Spleen (tissue), 11 donors: Measurements from ENCODE around the gene CSNK1D. TPM values are rescaled to one million over a fixed set of nuclear protein-coding genes. Genes with fewer than 3 reads are reported as not detected.

Experiments
- DNase-seq: peaks from one replicate; pipeline ENCODE4 v3.0.0-alpha.2; 2020
- H3K27ac ChIP-seq, 8 donors: fragments of 200-600 bp; sonication (generic) in 7 of 8; 1 replicate in 4 of 8; 2 replicates in 4 of 8; pipeline versions ENCODE4 v1.5.0 to v1.8.0; 2016 to 2021; ENCODE audit warnings: inconsistent platforms in 4 of 8, mild to moderate bottlenecking in 4 of 8, moderate library complexity in 1 of 8
- H3K27me3 ChIP-seq, 7 donors: fragments of 200-600 bp; sonication (generic) in 6 of 7; replicated peaks in 1 of 7; 1 replicate in 4 of 7; 2 replicates in 3 of 7; pipeline versions ENCODE4 v1.5.0 to v1.8.0; 2016 to 2021; ENCODE audit warnings: inconsistent platforms in 3 of 7, mild to moderate bottlenecking in 1 of 7
- H3K36me3 ChIP-seq, 6 donors: fragments of 200-600 bp; sonication (generic) in 5 of 6; 1 replicate in 4 of 6; 2 replicates in 2 of 6; pipeline versions ENCODE4 v1.5.0 to v1.8.0; 2016 to 2021; ENCODE audit warnings: inconsistent platforms in 2 of 6
- H3K4me1 ChIP-seq, 6 donors: fragments of 200-600 bp; sonication (generic) in 5 of 6; 1 replicate in 3 of 6; 2 replicates in 3 of 6; pipeline versions ENCODE4 v1.5.0 to v1.8.0; 2016 to 2021; ENCODE audit warnings: inconsistent platforms in 3 of 6
- H3K4me3 ChIP-seq, 8 donors: fragments of 200-600 bp; sonication (generic) in 7 of 8; 1 replicate in 4 of 8; 2 replicates in 4 of 8; pipeline versions ENCODE4 v1.5.0 to v1.8.0; 2016 to 2021; ENCODE audit warnings: inconsistent platforms in 4 of 8, mild to moderate bottlenecking in 4 of 8, moderate library complexity in 2 of 8
- H3K9me3 ChIP-seq, 8 donors: fragments of 200-600 bp; sonication (generic) in 7 of 8; 1 replicate in 4 of 8; 2 replicates in 4 of 8; pipeline versions ENCODE4 v1.5.0 to v1.8.0; 2016 to 2021; ENCODE audit warnings: inconsistent platforms in 4 of 8
- CTCF ChIP-seq, 11 experiments: fragments of 200-600 bp in 7 of 11; fragments of 450-650 bp in 4 of 11; sonication (generic) in 4 of 11; IDR thresholded peaks in 8 of 11; conservative IDR thresholded peaks in 3 of 11; 1 replicate in 7 of 11; 2 replicates in 4 of 11; pipeline versions ENCODE4 v1.4.0 to v1.8.0; 2016 to 2021; ENCODE audit warnings: antibody characterized with exemption in 11 of 11, inconsistent platforms in 4 of 11, mild to moderate bottlenecking in 1 of 11
- POLR2A ChIP-seq, 3 donors: fragments of 450-650 bp; IDR thresholded peaks; one replicate each; pipeline ENCODE4 v1.5.1; 2017; ENCODE audit warnings: antibody characterized with exemption in 3 of 3, mild to moderate bottlenecking in 1 of 3
- POLR2AphosphoS5 ChIP-seq, 3 donors: sonication (generic); formaldehyde crosslinking; IDR thresholded peaks; one replicate each; pipeline ENCODE4 v1.5.1; 2017; ENCODE audit warnings: antibody characterized with exemption in 3 of 3
- WGBS, 5 donors: extraction: QIAGEN DNeasy Blood & Tissue Kit in 3 of 5; methylation state at CpG; one replicate each; pipeline versions ENCODE4 v1.1.5 to v1.1.7; 2013 to 2018; 5-methylcytosine and 5-hydroxymethylcytosine counted together
- intact Hi-C: fragments of 100-400 bp; cut with DNase I; formaldehyde crosslinking; loops from one replicate; pipeline ENCODE4 v1.15.0; 2023; ENCODE audit warnings: low total_unique reads
- polyA plus RNA-seq, 3 donors: library from polyadenylated mRNA; stranded (reverse); fragments of 200-250 nt; gene quantifications; one replicate each; pipeline ENCODE4 v1.2.1, GENCODE V29; 2013
- total RNA-seq, 7 donors: library from RNA; depleted of rRNA in 3 of 7; stranded (reverse); fragments of >200 nt in 3 of 7; fragmentation: NEBNext Ultra II Directional in 4 of 7; extraction: Animal tissue kit (Norgen Biotek cat#: 25700) in 4 of 7; gene quantifications; one replicate each; pipeline versions ENCODE4 v1.1.0 to v1.2.1, GENCODE V29; 2016 to 2021
- donor health status: healthy with polysubstance abuse.
- donor health status: DM: no; HTN: no; CAD: no; lungs with moderate emphysema.
- donor health status: DM: no; HTN: no; CAD: no.
- donor health status: Bipolar disorder and iron deficiency.
- donor health status: healthy.
- donor health status: DM: no; HTN: no; CAD: no.
- donor health status: DM: yes; HTN: yes; CAD: no.

Gene CSNK1D
- total and polyA plus RNA-seq, 10 donors = 46.5 to 216 (median 119) TPM

DNA sequence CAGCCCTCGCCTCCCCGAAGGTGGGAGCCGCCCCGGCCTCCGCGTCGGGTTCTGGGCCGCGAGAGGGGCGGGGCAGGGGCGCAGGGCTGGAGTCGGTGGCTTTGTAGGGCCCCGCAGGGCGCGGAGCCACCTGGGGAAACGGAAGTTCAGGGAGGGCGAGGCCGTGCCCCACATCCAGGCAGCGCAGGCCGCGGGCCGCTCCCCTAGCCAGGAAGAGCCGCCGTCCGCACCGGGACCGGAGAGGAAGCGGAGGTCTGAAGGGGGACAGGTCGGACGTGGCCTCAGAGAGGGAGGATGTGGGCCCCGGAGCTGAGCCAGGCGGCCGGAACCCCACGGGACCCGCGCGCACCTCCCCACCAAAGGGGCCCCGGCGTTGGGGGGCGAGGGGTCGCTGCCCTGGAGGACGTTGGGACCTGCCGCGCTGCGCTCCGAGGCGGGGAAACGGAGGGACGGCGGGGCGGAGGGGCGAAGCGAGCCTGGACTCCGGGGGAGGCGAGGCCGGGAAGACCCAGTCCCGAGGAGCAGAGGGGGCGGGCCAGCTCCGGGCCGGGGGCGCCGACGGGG lies 45.1 kb downstream of the CSNK1D start:
- H3K27ac ChIP-seq = peak overlapping the region; percentile 77 to 100 (median 98)
- H3K36me3 ChIP-seq = peaks cover 0 to 2% (median 0%) of the 10 kb centered on the region in 6 donors
- 4 to 11% (median 8%) methylated on average over 24 to 63 of the region's 63 CpGs for WGBS, 5 donors
- TF ChIP-seq POLR2A (IDR thresholded peaks at IDR 0.05) = peak in 2 of 3 donors; percentile 24 to 52
- TF ChIP-seq CTCF (IDR thresholded peaks at IDR 0.05 in 8 of 11, conservative IDR thresholded peaks at IDR 0.05 in 3 of 11) = peak in 3 of 11 experiments; percentile 6 to 14 (median 12)
- peak; percentile 86 to 96 (median 93) for TF ChIP-seq POLR2AphosphoS5 (IDR thresholded peaks at IDR 0.05)
- H3K4me1 ChIP-seq = peaks cover 32 to 89% (median 58%) of the 10 kb centered on the region in 6 donors
- peak overlapping the region; percentile 35 to 85 (median 56) for H3K4me3 ChIP-seq
- H3K9me3 ChIP-seq = no peaks in the 10 kb centered on the region
- peak; percentile 97 for DNase-seq
- no peaks in the 10 kb centered on the region for H3K27me3 ChIP-seq
- intact Hi-C loops = no loop called here

DNA sequence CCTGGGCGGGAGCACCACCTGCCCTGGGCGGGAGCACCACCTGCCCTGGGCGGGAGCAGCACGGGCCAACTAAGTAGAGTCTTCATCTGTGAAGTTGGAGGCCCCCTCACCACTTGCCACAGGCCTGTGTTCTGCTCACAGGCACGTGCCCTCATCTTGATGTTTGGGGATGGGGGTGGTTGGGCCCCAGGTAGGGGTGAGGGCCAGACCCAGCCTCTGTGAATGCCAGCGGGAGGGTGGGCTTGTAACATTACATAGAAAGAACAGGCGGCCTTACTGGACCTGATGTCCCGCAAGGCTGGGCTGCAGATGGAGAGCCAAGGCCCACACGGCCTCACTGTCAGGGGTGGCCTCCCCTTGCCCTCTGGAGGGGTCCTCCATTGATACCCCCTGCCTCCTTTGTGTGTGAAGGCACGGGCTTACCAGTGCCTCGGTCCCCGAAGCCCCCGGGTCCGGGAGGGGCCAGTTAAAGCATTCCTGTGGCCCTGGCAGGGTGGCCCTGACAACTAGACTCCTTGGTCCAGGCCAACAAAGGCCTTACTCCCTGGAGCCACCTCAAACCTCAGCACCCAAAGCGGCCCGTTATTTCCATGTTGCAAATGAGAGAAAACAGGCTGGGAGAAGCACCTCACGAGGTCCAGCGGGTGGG lies 45.7 kb downstream of the CSNK1D start:
- intact Hi-C loops = no loop called here
- Histone ChIP-seq H3K27ac (peak overlapping the region; percentile 77 to 100 (median 98)), H3K9me3 (no peaks in the 10 kb centered on the region), H3K27me3 (no peaks in the 10 kb centered on the region), H3K36me3 (no peaks in the 10 kb centered on the region), H3K4me1 (peaks cover 32 to 89% (median 52%) of the 10 kb centered on the region in 6 donors), H3K4me3 (peak overlapping the region; percentile 35 to 85 (median 56))
- DNase-seq = peak; percentile 86
- 50 to 72% (median 67%) methylated on average over 9 to 18 of the region's 18 CpGs for WGBS, 5 donors
- TF ChIP-seq POLR2AphosphoS5 (IDR thresholded peaks at IDR 0.05) = no peak

- intact Hi-C loops = no loop called here
- H3K4me1 ChIP-seq = peaks cover 27 to 89% (median 45%) of the 10 kb centered on the region in 6 donors
- 86 to 93% (median 88%) methylated on average over 9 to 16 of the region's 16 CpGs for WGBS, 5 donors
- TF ChIP-seq POLR2AphosphoS5 (IDR thresholded peaks at IDR 0.05) (no peak), CTCF (IDR thresholded peaks at IDR 0.05 in 8 of 11, conservative IDR thresholded peaks at IDR 0.05 in 3 of 11) (no peak), POLR2A (IDR thresholded peaks at IDR 0.05) (no peak)
- peak overlapping the region in 7 of 8 donors; percentile 89 to 100 (median 99) for H3K27ac ChIP-seq
- no peaks in the 10 kb centered on the region for H3K9me3 ChIP-seq
- no peaks in the 10 kb centered on the region for H3K36me3 ChIP-seq
- DNase-seq = peak; percentile 78
- peak overlapping the region in 1 of 8 donors; percentile 85 for H3K4me3 ChIP-seq
- no peaks in the 10 kb centered on the region for H3K27me3 ChIP-seq
Observed at GRCh38 chr17:82226809-82227628, 46.5 kb downstream of the CSNK1D start.

- peak overlapping the region in 3 of 8 donors; percentile 99 to 100 (median 99) for H3K27ac ChIP-seq
- intact Hi-C loops = no loop called here
- DNase-seq = peak; percentile 77
- H3K36me3 ChIP-seq = no peaks in the 10 kb centered on the region
- no peaks in the 10 kb centered on the region for H3K27me3 ChIP-seq
- TF ChIP-seq POLR2AphosphoS5 (IDR thresholded peaks at IDR 0.05) (peak in 1 of 3 donors; percentile 23), POLR2A (IDR thresholded peaks at IDR 0.05) (no peak)
- H3K9me3 ChIP-seq = no peaks in the 10 kb centered on the region
- 92 to 100% (median 93%) methylated on average over 2 to 15 of the region's 15 CpGs for WGBS, 5 donors
- peaks cover 20 to 88% (median 37%) of the 10 kb centered on the region in 6 donors for H3K4me1 ChIP-seq
- no peak overlapping the region for H3K4me3 ChIP-seq
Observed at GRCh38 chr17:82226146-82226808, 47.2 kb downstream of the CSNK1D start.
